Measurements from ENCODE around the gene ADAMTSL3.

DNA sequence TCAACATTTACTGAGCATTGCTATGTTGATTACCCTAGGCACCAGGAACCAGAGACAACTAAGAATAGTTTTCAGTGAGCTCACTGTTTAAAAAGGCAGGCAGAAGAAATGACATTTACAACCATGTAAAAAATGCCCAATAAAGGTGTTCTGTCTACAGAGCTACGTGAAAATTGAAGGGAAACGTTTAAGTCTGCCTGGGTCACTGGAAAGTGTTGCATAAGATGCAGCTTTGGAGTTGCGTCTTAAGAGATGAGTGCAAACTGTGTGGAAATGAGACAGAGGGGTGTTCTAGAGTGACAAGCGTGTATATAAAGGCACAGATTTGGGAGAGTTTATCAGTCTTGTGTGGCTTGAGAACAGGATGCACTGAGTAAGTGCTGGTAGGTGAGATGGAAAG is 303.0 kb downstream of the ADAMTSL3 start:
- TF ChIP-seq POLR2A (IDR thresholded peaks at IDR 0.05), result no peak
- TF ChIP-seq CTCF (IDR thresholded peaks at IDR 0.05), result no peak
